WTC11 (cell line): Measurements from ENCODE around the gene TES. TPM values are rescaled to one million over a fixed set of nuclear protein-coding genes. Genes with fewer than 3 reads are reported as not detected.

Experiments used
- ATAC-seq: fragments of 200-7000 bp; cut with Tn5 transposase; 2 replicates; pipeline ENCODE4 v1.10.0; 2021; ENCODE audit warnings: mild to moderate bottlenecking, moderate library complexity
- CTCF ChIA-PET: fragments of 300-600 bp; sonication (Branson Sonifier 250); formaldehyde crosslinking; loops from one replicate; lab custom pipeline; 2021; ENCODE audit warnings: antibody characterized with exemption; lab: Charles Lee
- POLR2A ChIA-PET: fragments of 350-600 bp; sonication (Branson Sonifier 250); formaldehyde crosslinking; loops from one replicate; lab custom pipeline; 2021; ENCODE audit warnings: antibody characterized with exemption; lab: Charles Lee
- DNase-seq: peaks from one replicate; pipeline ENCODE4 v3.0.0; 2021; ENCODE audit warnings: low spot score
- H3K27ac Mint-ChIP-seq: 2 replicates; pipeline ENCODE4 v1.8.0; 2021; ENCODE audit warnings: mixed read lengths
- H3K27me3 Mint-ChIP-seq: 2 replicates; pipeline ENCODE4 v1.8.0; 2021; ENCODE audit warnings: low read depth, mild to moderate bottlenecking, moderate library complexity, mixed read lengths
- H3K36me3 Mint-ChIP-seq: 2 replicates; pipeline ENCODE4 v1.8.0; 2021; ENCODE audit warnings: mixed read lengths
- H3K4me1 Mint-ChIP-seq: 2 replicates; pipeline ENCODE4 v1.8.0; 2022; ENCODE audit warnings: mixed read lengths
- H3K4me3 Mint-ChIP-seq: 2 replicates; pipeline ENCODE4 v1.8.0; 2021; ENCODE audit warnings: mild to moderate bottlenecking, moderate library complexity, mixed read lengths
- H3K9me3 Mint-ChIP-seq: 2 replicates; pipeline ENCODE4 v1.8.0; 2021; ENCODE audit warnings: mixed read lengths
- CBFB ChIP-seq: sonication (generic); formaldehyde crosslinking; IDR thresholded peaks from 2 replicates; pipeline ENCODE4 v1.8.1; 2022; ENCODE audit warnings: mild to moderate bottlenecking, low read depth, missing genetic modification reagents
- GABPB1 ChIP-seq: sonication (generic); formaldehyde crosslinking; IDR thresholded peaks from 2 replicates; pipeline ENCODE4 v1.8.1; 2023; ENCODE audit warnings: mild to moderate bottlenecking, missing genetic modification reagents
- IRF2 ChIP-seq: sonication (generic); formaldehyde crosslinking; IDR thresholded peaks from 2 replicates; pipeline ENCODE4 v1.8.0; 2022; ENCODE audit warnings: low read depth, missing genetic modification reagents, borderline replicate concordance
- RORB ChIP-seq: fragments of 250-450 bp; sonication (Bioruptor Pico); IDR thresholded peaks from 2 replicates; pipeline ENCODE4 v1.9.0; 2021; ENCODE audit warnings: mild to moderate bottlenecking
- TEAD1 ChIP-seq: sonication (generic); formaldehyde crosslinking; IDR thresholded peaks from 2 replicates; pipeline ENCODE4 v1.8.0; 2022; ENCODE audit warnings: mild to moderate bottlenecking, missing genetic modification reagents
- ZNF138 ChIP-seq: sonication (generic); formaldehyde crosslinking; conservative IDR thresholded peaks from 2 replicates; pipeline ENCODE4 v1.8.1; 2022; ENCODE audit warnings: mild to moderate bottlenecking, moderate library complexity, missing genetic modification reagents
- ZNF232 ChIP-seq: sonication (generic); formaldehyde crosslinking; IDR thresholded peaks from 2 replicates; pipeline ENCODE4 v1.8.0; 2022; ENCODE audit warnings: mild to moderate bottlenecking, missing genetic modification reagents
- ZNF423 ChIP-seq: fragments of 250-450 bp; sonication (Bioruptor Pico); IDR thresholded peaks from 2 replicates; pipeline ENCODE4 v2.1.2; 2022; ENCODE audit warnings: mild to moderate bottlenecking, moderate library complexity
- total RNA-seq: library from RNA; stranded (reverse); gene quantifications from 3 replicates; pipeline ENCODE4 v1.2.3, GENCODE V29; 2021
- TF ChIP-seq, protein P1 (sequence below): sonication (generic); formaldehyde crosslinking; IDR thresholded peaks from 2 replicates; pipeline ENCODE4 v1.8.0; 2022; ENCODE audit warnings: mild to moderate bottlenecking, missing genetic modification reagents
- TF ChIP-seq, protein P2 (sequence below): fragments of 250-450 bp; sonication (Bioruptor Pico); IDR thresholded peaks from 2 replicates; pipeline ENCODE4 v1.9.0; 2021; ENCODE audit warnings: moderate library complexity, mild to moderate bottlenecking, inconsistent platforms, borderline replicate concordance
- TF ChIP-seq, protein P3 (sequence below): sonication (generic); formaldehyde crosslinking; conservative IDR thresholded peaks from 2 replicates; pipeline ENCODE4 v1.8.1; 2023; ENCODE audit warnings: mild to moderate bottlenecking, low read depth, missing genetic modification reagents, moderate library complexity
- TF ChIP-seq, protein P4 (sequence below): sonication (generic); formaldehyde crosslinking; IDR thresholded peaks from 2 replicates; pipeline ENCODE4 v1.8.1; 2023; ENCODE audit warnings: mild to moderate bottlenecking, moderate library complexity, missing genetic modification reagents

TES gene
- total RNA-seq, 1 experiment from 2014 or later, result 48.5 TPM

DNA sequence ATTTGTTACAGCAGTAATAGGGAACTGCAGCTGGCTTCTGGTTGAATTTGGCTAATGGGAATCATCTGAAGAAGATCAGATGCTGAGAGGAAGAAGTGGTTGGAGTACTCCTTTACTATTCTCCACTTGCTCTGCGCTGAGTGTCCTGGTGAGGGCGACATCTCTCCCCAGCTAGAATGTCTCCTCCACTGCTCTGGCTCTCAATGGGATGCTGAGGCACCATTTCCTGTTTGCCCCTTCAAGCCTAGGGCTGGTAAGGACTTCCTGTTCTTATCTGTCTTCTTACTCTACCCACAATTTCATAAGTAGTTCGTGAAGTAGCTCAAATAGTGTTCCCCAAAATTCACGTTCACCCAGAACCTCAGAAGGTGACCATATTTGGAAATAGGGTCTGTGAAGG lies 43.2 kb upstream of the TES start (continued):
- TF ChIP-seq, protein P1, sequence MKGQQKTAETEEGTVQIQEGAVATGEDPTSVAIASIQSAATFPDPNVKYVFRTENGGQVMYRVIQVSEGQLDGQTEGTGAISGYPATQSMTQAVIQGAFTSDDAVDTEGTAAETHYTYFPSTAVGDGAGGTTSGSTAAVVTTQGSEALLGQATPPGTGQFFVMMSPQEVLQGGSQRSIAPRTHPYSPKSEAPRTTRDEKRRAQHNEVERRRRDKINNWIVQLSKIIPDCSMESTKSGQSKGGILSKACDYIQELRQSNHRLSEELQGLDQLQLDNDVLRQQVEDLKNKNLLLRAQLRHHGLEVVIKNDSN (CRISPR knock-in tag), result no peak
- TF ChIP-seq, protein P2, sequence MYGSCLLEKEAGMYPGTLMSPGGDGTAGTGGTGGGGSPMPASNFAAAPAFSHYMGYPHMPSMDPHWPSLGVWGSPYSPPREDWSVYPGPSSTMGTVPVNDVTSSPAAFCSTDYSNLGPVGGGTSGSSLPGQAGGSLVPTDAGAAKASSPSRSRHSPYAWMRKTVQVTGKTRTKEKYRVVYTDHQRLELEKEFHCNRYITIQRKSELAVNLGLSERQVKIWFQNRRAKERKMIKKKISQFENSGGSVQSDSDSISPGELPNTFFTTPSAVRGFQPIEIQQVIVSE (CRISPR knock-in tag), result no peak
- no peak for TF ChIP-seq CBFB (CRISPR knock-in tag)
- TF ChIP-seq, protein P3, sequence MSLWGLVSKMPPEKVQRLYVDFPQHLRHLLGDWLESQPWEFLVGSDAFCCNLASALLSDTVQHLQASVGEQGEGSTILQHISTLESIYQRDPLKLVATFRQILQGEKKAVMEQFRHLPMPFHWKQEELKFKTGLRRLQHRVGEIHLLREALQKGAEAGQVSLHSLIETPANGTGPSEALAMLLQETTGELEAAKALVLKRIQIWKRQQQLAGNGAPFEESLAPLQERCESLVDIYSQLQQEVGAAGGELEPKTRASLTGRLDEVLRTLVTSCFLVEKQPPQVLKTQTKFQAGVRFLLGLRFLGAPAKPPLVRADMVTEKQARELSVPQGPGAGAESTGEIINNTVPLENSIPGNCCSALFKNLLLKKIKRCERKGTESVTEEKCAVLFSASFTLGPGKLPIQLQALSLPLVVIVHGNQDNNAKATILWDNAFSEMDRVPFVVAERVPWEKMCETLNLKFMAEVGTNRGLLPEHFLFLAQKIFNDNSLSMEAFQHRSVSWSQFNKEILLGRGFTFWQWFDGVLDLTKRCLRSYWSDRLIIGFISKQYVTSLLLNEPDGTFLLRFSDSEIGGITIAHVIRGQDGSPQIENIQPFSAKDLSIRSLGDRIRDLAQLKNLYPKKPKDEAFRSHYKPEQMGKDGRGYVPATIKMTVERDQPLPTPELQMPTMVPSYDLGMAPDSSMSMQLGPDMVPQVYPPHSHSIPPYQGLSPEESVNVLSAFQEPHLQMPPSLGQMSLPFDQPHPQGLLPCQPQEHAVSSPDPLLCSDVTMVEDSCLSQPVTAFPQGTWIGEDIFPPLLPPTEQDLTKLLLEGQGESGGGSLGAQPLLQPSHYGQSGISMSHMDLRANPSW (CRISPR knock-in tag), result no peak

DNA sequence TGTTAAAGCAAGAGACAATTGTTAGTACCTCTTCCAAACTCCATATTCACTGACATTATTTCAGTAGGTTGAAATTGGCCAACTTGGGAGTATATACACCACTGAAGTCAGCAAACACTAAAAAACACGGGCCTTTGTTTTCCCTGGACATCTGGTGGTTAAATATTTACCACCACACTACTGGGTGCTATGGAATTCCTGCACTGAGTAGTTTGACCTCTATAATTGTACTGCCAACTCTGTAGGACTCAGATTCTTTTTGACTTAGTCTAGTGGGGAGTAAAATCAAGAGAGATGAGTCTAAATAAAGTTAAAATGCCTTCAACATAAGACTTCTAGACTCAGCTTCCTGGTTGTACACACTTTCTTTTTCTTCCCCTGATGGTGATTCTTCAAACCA lies 41.3 kb upstream of the TES start:
- H3K4me3 Mint-ChIP-seq, result no peak overlapping the region
- ATAC-seq, result no peak
- H3K27ac Mint-ChIP-seq, result no peak overlapping the region
- TF ChIP-seq TEAD1 (CRISPR knock-in tag) (no peak), ZNF232 (CRISPR knock-in tag) (no peak), ZNF138 (CRISPR knock-in tag) (no peak), RORB (CRISPR knock-in tag) (no peak), GABPB1 (CRISPR knock-in tag) (no peak), CBFB (CRISPR knock-in tag) (no peak), IRF2 (CRISPR knock-in tag) (no peak)
- TF ChIP-seq, protein P4, sequence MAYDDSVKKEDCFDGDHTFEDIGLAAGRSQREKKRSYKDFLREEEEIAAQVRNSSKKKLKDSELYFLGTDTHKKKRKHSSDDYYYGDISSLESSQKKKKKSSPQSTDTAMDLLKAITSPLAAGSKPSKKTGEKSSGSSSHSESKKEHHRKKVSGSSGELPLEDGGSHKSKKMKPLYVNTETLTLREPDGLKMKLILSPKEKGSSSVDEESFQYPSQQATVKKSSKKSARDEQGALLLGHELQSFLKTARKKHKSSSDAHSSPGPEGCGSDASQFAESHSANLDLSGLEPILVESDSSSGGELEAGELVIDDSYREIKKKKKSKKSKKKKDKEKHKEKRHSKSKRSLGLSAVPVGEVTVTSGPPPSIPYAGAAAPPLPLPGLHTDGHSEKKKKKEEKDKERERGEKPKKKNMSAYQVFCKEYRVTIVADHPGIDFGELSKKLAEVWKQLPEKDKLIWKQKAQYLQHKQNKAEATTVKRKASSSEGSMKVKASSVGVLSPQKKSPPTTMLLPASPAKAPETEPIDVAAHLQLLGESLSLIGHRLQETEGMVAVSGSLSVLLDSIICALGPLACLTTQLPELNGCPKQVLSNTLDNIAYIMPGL (CRISPR knock-in tag), result no peak
- TF ChIP-seq, protein P3 (CRISPR knock-in tag), result no peak
- TF ChIP-seq, all 79 proteins: peak for 0
- DNase-seq, result no peak
- ChIA-PET POLR2A (no interaction called here), CTCF (no interaction called here)
- no peaks in the 10 kb centered on the region for H3K36me3 Mint-ChIP-seq
- H3K9me3 Mint-ChIP-seq, result peaks cover 8% of the 10 kb centered on the region
- H3K4me1 Mint-ChIP-seq, result peaks cover 7% of the 10 kb centered on the region
- H3K27me3 Mint-ChIP-seq, result peaks cover 24% of the 10 kb centered on the region

DNA sequence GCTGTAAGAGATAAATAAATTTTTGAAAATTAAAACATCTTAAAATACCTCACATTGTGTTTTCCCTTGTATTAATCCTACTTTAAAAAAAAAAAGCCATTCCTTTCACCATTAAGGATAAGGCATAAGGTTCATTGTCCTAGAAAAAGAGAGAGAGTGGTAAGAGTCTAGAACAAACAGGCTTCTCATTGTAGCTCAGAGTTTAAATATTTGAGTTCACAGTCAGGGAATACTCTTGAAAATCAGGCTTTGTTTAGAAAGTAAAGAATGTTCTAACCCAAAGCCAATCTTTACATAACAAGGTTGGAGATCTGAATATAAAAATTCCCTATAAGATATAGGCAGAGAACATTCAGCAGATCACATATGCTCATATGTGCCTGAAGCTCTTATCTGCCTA lies 40.2 kb upstream of the TES start:
- ChIA-PET POLR2A (no interaction called here), CTCF (interaction anchor here (1.4 to 2.0 kb wide), 3 partner anchors 10 to 422 kb away, joined by 3 to 9 read pairs (median 3); no protein-coding TSS in a partner anchor)
- peaks cover 16% of the 10 kb centered on the region for H3K9me3 Mint-ChIP-seq
- peaks cover 4% of the 10 kb centered on the region for H3K36me3 Mint-ChIP-seq
- no peak for DNase-seq
- H3K4me1 Mint-ChIP-seq, result peaks cover 7% of the 10 kb centered on the region
- H3K4me3 Mint-ChIP-seq, result no peak overlapping the region
- ATAC-seq, result no peak
- no peak overlapping the region for H3K27ac Mint-ChIP-seq
- TF ChIP-seq, protein P3 (CRISPR knock-in tag), result no peak
- TF ChIP-seq ZNF423, result no peak
- no peak for TF ChIP-seq CBFB (CRISPR knock-in tag)
- TF ChIP-seq, all 79 proteins: peak for 0
- peaks cover 34% of the 10 kb centered on the region for H3K27me3 Mint-ChIP-seq
